GM12872 (cell line): ENCODE measurements around the gene CELSR1.

Experiments
- TF ChIP-seq, protein P1 (sequence below): IDR thresholded peaks from 3 replicates; pipeline ENCODE4 v1.5.1; 2011; ENCODE audit warnings: low read depth, mild to moderate bottlenecking, low read length, moderate library complexity; ENCODE audit not compliant: insufficient read depth

Gene CELSR1

DNA sequence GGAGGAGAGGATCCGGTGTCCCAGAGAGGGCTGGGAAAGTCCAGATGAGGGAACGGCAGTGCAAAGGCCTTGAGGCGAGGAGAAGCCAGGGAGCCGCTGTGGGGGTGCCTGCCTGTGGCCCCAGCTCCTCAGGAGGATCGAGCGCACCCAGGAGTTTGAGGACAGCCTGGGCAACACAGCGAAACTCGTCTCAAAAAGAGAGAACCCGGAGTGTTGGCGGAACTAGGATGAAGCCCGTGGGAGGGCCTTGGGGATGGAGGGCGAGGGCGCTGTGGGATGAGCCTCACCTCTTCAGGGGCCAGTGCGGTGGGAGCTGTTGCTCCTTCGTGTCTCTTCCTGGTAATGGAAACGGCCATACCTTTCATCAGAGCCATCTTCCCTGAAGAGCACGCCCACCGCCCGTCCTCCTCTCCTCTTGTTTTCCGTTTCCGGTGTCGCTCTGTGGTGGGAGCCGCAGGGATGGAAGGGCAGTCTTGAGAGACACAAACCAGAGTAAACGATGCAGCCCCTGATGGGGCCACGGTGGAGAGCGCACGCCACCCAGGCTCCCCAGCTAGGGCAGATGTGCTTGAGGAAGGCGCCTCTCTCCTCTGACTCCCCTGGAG lies 186.2 kb downstream of the CELSR1 start:
- TF ChIP-seq, protein P1, sequence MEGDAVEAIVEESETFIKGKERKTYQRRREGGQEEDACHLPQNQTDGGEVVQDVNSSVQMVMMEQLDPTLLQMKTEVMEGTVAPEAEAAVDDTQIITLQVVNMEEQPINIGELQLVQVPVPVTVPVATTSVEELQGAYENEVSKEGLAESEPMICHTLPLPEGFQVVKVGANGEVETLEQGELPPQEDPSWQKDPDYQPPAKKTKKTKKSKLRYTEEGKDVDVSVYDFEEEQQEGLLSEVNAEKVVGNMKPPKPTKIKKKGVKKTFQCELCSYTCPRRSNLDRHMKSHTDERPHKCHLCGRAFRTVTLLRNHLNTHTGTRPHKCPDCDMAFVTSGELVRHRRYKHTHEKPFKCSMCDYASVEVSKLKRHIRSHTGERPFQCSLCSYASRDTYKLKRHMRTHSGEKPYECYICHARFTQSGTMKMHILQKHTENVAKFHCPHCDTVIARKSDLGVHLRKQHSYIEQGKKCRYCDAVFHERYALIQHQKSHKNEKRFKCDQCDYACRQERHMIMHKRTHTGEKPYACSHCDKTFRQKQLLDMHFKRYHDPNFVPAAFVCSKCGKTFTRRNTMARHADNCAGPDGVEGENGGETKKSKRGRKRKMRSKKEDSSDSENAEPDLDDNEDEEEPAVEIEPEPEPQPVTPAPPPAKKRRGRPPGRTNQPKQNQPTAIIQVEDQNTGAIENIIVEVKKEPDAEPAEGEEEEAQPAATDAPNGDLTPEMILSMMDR = no peak

DNA sequence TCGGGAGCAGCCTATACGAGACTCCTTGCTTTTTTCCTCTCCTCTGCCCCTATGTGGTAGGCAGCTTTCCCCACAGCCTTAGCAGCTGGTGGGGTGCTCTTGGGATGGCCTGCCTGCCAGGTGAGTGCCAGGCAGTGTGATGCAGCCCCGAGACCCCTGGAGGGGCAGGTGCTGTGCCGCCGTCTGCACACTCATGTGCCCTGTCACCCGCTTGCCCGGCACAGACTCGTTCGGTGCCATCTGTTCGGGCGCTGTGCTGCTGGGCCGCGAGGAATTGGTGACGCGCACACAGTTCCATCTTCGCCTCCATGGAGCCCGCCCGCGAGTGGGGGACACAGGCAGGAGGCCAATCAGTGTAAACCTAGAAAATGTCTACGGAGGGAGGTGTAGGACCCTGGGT lies 186.8 kb downstream of the CELSR1 start:
- TF ChIP-seq, protein P1 = no peak

DNA sequence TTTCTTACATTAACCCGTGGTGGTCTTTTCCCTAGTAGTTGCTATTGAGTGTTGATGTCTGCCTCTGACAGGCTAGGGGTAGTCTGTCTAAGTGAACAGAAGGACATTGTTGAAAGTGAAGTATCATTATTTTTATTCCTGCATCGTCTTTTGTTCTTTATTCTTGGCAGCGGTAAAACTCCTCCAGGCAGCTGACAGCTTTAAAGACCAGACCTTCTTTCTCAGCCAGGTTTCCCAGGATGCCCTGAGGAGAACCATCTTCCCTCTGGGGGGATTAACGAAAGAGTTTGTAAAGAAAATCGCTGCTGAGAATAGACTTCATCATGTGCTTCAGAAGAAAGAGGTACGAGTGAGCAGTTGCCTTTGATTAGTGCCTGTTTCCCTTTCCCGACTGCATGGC lies 187.3 kb downstream of the CELSR1 start:
- TF ChIP-seq, protein P1 = no peak

DNA sequence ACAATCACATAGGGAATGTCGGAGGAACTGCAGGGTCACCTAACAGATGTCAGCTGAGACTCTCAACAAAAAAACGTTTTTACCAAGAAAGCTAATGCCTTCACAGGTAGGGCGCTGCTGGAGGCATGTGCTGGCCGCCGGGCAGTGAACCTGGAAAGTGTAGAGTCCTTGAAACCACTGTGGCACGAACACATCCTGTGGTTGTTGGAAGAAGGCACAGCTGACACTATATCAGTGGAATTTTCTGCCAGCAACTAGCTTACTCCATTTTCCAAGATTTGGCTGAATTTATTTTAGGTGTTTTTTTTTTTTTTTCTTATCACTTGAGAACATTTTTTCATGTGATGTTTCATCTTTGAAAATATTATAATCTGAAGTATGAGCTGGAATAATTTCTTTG lies 187.7 kb downstream of the CELSR1 start:
- TF ChIP-seq, protein P1 = no peak

DNA sequence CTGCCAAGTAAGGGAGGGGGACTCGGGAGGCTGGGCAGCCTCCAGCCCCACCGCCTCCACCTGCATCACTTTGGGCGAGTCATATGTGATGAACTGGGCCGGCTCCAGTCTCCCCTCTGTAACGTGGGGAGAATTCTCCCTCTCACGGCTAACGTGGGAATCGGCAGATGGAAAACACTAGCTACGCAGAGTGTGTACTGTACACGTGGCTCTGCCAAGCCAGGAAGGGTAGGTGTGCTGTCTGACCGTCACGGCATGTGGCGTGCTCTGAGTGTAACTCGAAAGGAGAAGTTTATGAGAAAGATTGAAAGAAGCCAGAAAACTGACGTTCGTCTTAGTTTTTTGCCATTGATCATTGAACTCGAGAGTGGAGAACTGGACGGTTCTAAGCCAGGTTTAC lies 188.2 kb downstream of the CELSR1 start:
- TF ChIP-seq, protein P1 = no peak

DNA sequence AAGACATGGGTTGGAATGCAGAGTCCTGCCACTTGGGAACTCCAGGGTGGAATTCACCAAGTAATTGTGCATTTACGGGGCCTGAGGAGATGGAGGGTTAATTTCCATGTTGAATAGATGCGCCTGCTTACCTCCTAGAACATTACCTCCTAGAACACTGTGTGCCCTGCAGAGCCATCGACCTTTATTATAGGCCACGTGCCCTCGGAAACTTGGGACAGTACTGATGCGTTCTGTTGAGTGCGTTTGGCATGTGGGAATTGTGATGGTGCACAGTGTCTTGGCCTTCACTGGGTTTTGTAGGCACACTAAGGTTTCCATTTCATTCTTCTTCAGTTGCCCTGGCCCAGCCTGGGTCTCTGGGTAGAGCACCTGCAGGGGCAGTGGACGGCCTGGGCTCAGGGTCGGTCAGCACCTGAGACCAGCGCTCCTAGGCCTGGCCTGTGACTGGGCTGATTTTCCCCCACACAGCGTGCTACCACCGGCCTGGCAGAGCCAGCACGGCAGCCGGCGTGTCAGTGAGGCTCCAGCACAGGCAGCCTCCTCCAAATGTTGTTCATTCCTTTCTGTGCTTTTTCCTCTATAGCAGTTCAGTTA lies 189.2 kb downstream of the CELSR1 start:
- TF ChIP-seq, protein P1 = no peak

DNA sequence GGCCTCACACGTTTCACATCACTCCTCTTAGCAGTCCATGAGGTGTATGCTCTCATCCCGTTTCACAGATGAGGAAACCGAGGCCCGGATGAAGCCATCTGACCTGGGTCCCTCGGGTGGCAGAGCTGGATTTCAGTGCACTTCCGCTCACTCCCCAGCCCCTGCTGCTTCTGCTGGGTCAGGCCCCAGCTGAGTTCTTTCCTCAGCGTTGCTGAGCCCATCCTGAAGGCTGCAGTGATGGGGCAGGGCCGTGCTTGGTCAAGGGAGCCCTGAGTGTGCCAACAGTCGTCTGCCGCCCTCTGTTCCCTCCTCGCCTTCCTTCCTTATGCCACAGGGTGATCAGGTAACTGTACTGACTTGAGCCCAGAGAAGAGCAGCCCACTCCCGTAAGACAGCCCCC lies 189.8 kb downstream of the CELSR1 start:
- TF ChIP-seq, protein P1 = no peak
